Measurements from ENCODE around the gene TMEM25. TPM values are rescaled to one million over a fixed set of nuclear protein-coding genes. Genes with fewer than 3 reads are reported as not detected.
"Not testable (repeated sequence)": the region's sequence is repeated elsewhere in the genome, so short reads cannot be mapped to it uniquely, and the experiment has no call there.

TMEM25 gene
- total and polyA plus RNA-seq, 2 donors = 14.1 to 23.9 TPM

- no peak for DNase-seq (ENCODE audit: extremely low spot score)
- H3K27ac ChIP-seq (ENCODE audit: low read depth) = no peak overlapping the region
- H3K36me3 ChIP-seq (ENCODE audit: insufficient read depth) = no peaks in the 10 kb centered on the region
- H3K4me1 ChIP-seq (ENCODE audit: insufficient read depth) = no peaks in the 10 kb centered on the region
- no peak overlapping the region for H3K4me3 ChIP-seq (ENCODE audit: low read depth, low read length)
- 89% methylated on average over 6 of the region's 6 CpGs for WGBS
Measured at GRCh38 chr11:118537409-118537980, 6.5 kb downstream of the TMEM25 start.

- Histone ChIP-seq H3K27ac (ENCODE audit: low read depth) (no peak overlapping the region), H3K4me1 (ENCODE audit: insufficient read depth) (no peaks in the 10 kb centered on the region), H3K4me3 (ENCODE audit: low read depth, low read length) (no peak overlapping the region), H3K36me3 (ENCODE audit: insufficient read depth) (peaks cover 2% of the 10 kb centered on the region)
- 90% methylated on average over 8 of the region's 8 CpGs for WGBS
- DNase-seq (ENCODE audit: extremely low spot score) = no peak
Measured at GRCh38 chr11:118544010-118544646, 13.1 kb downstream of the TMEM25 start.

- no peak for DNase-seq (ENCODE audit: extremely low spot score)
- Histone ChIP-seq H3K4me3 (ENCODE audit: low read depth, low read length) (no peak overlapping the region), H3K36me3 (ENCODE audit: insufficient read depth) (peaks cover 2% of the 10 kb centered on the region), H3K4me1 (ENCODE audit: insufficient read depth) (no peaks in the 10 kb centered on the region), H3K27ac (ENCODE audit: low read depth) (no peak overlapping the region)
- 87% methylated on average over 3 of the region's 3 CpGs for WGBS
Measured at GRCh38 chr11:118544647-118545010, 13.6 kb downstream of the TMEM25 start.

GRCh38 chr11:118545533-118545932 is 14.5 kb downstream of the TMEM25 start:
- Histone ChIP-seq H3K4me3 (ENCODE audit: low read depth, low read length) (no peak overlapping the region), H3K4me1 (ENCODE audit: insufficient read depth) (no peaks in the 10 kb centered on the region), H3K36me3 (ENCODE audit: insufficient read depth) (peaks cover 2% of the 10 kb centered on the region), H3K27ac (ENCODE audit: low read depth) (no peak overlapping the region)
- 85% methylated on average over 5 of the region's 5 CpGs for WGBS
- no peak for DNase-seq (ENCODE audit: extremely low spot score)

- DNase-seq (ENCODE audit: extremely low spot score) = no peak
- Histone ChIP-seq H3K27ac (ENCODE audit: low read depth) (no peak overlapping the region), H3K36me3 (ENCODE audit: insufficient read depth) (peaks cover 3% of the 10 kb centered on the region), H3K4me1 (ENCODE audit: insufficient read depth) (no peaks in the 10 kb centered on the region), H3K4me3 (ENCODE audit: low read depth, low read length) (no peak overlapping the region)
- 91% methylated on average over 2 of the region's 2 CpGs for WGBS
Measured at GRCh38 chr11:118547132-118547531, 16.1 kb downstream of the TMEM25 start.

GRCh38 chr11:118552341-118552740 is 21.3 kb downstream of the TMEM25 start:
- Histone ChIP-seq H3K36me3 (ENCODE audit: insufficient read depth) (peaks cover 8% of the 10 kb centered on the region), H3K4me3 (ENCODE audit: low read depth, low read length) (no peak overlapping the region), H3K4me1 (ENCODE audit: insufficient read depth) (no peaks in the 10 kb centered on the region), H3K27ac (ENCODE audit: low read depth) (no peak overlapping the region)
- DNase-seq (ENCODE audit: extremely low spot score) = no peak
- WGBS = 84% methylated on average over 4 of the region's 4 CpGs

- Histone ChIP-seq H3K4me3 (ENCODE audit: low read depth, low read length) (no peak overlapping the region), H3K36me3 (ENCODE audit: insufficient read depth) (peaks cover 6% of the 10 kb centered on the region), H3K4me1 (ENCODE audit: insufficient read depth) (no peaks in the 10 kb centered on the region), H3K27ac (ENCODE audit: low read depth) (no peak overlapping the region)
- DNase-seq (ENCODE audit: extremely low spot score) = no peak
- 90% methylated on average over 4 of the region's 4 CpGs for WGBS
Measured at GRCh38 chr11:118560806-118561205, 29.8 kb downstream of the TMEM25 start.

GRCh38 chr11:118565051-118565450 is 34.1 kb downstream of the TMEM25 start:
- 25% methylated on average over 5 of the region's 5 CpGs for WGBS
- Histone ChIP-seq H3K27ac (ENCODE audit: low read depth) (no peak overlapping the region), H3K4me3 (ENCODE audit: low read depth, low read length) (peak overlapping the region; percentile 55), H3K36me3 (ENCODE audit: insufficient read depth) (no peaks in the 10 kb centered on the region), H3K4me1 (ENCODE audit: insufficient read depth) (no peaks in the 10 kb centered on the region)
- no peak for DNase-seq (ENCODE audit: extremely low spot score)

GRCh38 chr11:118569670-118570069 is 38.7 kb downstream of the TMEM25 start:
- no peak for DNase-seq (ENCODE audit: extremely low spot score)
- 88% methylated on average over 2 of the region's 2 CpGs for WGBS
- no peak overlapping the region for H3K4me3 ChIP-seq (ENCODE audit: low read depth, low read length)
- H3K27ac ChIP-seq (ENCODE audit: low read depth) = no peak overlapping the region
- no peaks in the 10 kb centered on the region for H3K36me3 ChIP-seq (ENCODE audit: insufficient read depth)
- H3K4me1 ChIP-seq (ENCODE audit: insufficient read depth) = no peaks in the 10 kb centered on the region

GRCh38 chr11:118570787-118571186 is 39.8 kb downstream of the TMEM25 start:
- H3K36me3 ChIP-seq (ENCODE audit: insufficient read depth) = peaks cover 1% of the 10 kb centered on the region
- DNase-seq (ENCODE audit: extremely low spot score) = no peak
- 96% methylated on average over 1 of the region's 1 CpG for WGBS
- no peak overlapping the region for H3K27ac ChIP-seq (ENCODE audit: low read depth)
- H3K4me3 ChIP-seq (ENCODE audit: low read depth, low read length) = no peak overlapping the region
- H3K4me1 ChIP-seq (ENCODE audit: insufficient read depth) = no peaks in the 10 kb centered on the region

GRCh38 chr11:118571701-118572060 is 40.7 kb downstream of the TMEM25 start:
- DNase-seq (ENCODE audit: extremely low spot score); H3K4me1 ChIP-seq (ENCODE audit: insufficient read depth); H3K36me3 ChIP-seq (ENCODE audit: insufficient read depth): not testable (repeated sequence)
- peak overlapping the region; percentile 38 for H3K27ac ChIP-seq (ENCODE audit: low read depth)
- WGBS = 7% methylated on average over 15 of the region's 15 CpGs
- H3K4me3 ChIP-seq (ENCODE audit: low read depth, low read length) = peak overlapping the region; percentile 99

- Histone ChIP-seq H3K4me1 (ENCODE audit: insufficient read depth) (no peaks in the 10 kb centered on the region), H3K4me3 (ENCODE audit: low read depth, low read length) (peak within 1 kb of the TSS; percentile 99), H3K27ac (ENCODE audit: low read depth) (peak within 1 kb of the TSS; percentile 100), H3K36me3 (ENCODE audit: insufficient read depth) (peaks cover 1% of the 10 kb centered on the region)
- under 1% methylated on average over 55 of the region's 55 CpGs for WGBS
- DNase-seq (ENCODE audit: extremely low spot score) = peak; percentile 66
Measured at GRCh38 chr11:118572061-118572980, 41.3 kb downstream of the TMEM25 start, which contains the start of gene ARCN1. TSS of gene ARCN1 (plus strand) at chr11:118572409. CDS start at chr11:118572548, 139 bp downstream.

- Histone ChIP-seq H3K27ac (ENCODE audit: low read depth) (peak overlapping the region; percentile 100), H3K4me3 (ENCODE audit: low read depth, low read length) (peak overlapping the region; percentile 99), H3K36me3 (ENCODE audit: insufficient read depth) (peaks cover 1% of the 10 kb centered on the region), H3K4me1 (ENCODE audit: insufficient read depth) (peaks cover 2% of the 10 kb centered on the region)
- WGBS = 1% methylated on average over 10 of the region's 10 CpGs
- no peak for DNase-seq (ENCODE audit: extremely low spot score)
Measured at GRCh38 chr11:118572981-118573550, 42.1 kb downstream of the TMEM25 start.
